Keratinocyte (primary cell): Measurements from ENCODE around the gene ROR2.

ENCODE experiments used
- CTCF ChIP-seq, 3 experiments: IDR thresholded peaks in 1 of 3; conservative IDR thresholded peaks in 1 of 3; optimal IDR thresholded peaks in 1 of 3; 2 replicates in 2 of 3; 3 replicates in 1 of 3; pipeline versions ENCODE3 to v1.5.1; 2011; ENCODE audit warnings: low read length in 3 of 3, mild to moderate bottlenecking in 3 of 3, moderate library complexity in 2 of 3, control low read depth in 1 of 3, inconsistent platforms in 1 of 3; ENCODE audit not compliant: insufficient read depth in 2 of 3; ENCODE audit errors: extremely low read depth in 1 of 3
- EZH2 ChIP-seq: IDR thresholded peaks from one replicate; pipeline ENCODE4 v1.6.1; 2012; ENCODE audit warnings: inconsistent platforms, mild to moderate bottlenecking, low read length, moderate library complexity

- TF ChIP-seq CTCF (optimal IDR thresholded peaks at IDR 0.05 in 1 of 3, IDR thresholded peaks at IDR 0.05 in 1 of 3, conservative IDR thresholded peaks at IDR 0.05 in 1 of 3; ENCODE audit: extremely low read depth in 1 of 3, insufficient read depth in 2 of 3, low read length in 3 of 3) (no peak), EZH2 (no peak)
Observed at GRCh38 chr9:91741522-91741921, 208.5 kb downstream of the ROR2 start.
